Parathyroid adenoma (tissue), 2 donors: ENCODE results near the gene TYMS.

ENCODE experiments used
- H2AFZ ChIP-seq: fragments of 300-600 bp; sonication (generic); one replicate; pipeline ENCODE4 v1.7.0; 2017; ENCODE audit warnings: antibody characterized with exemption, mild to moderate bottlenecking
- H3K27ac ChIP-seq: fragments of 300-600 bp; sonication (generic); one replicate; pipeline ENCODE4 v1.7.0; 2017
- H3K27me3 ChIP-seq: fragments of 300-600 bp; sonication (generic); one replicate; pipeline ENCODE4 v1.7.0; 2017; ENCODE audit warnings: low read length; ENCODE audit not compliant: control insufficient read depth, insufficient read depth
- H3K36me3 ChIP-seq: fragments of 300-600 bp; sonication (generic); one replicate; pipeline ENCODE4 v1.7.0; 2017; ENCODE audit warnings: low read length; ENCODE audit not compliant: control insufficient read depth, insufficient read depth
- H3K4me1 ChIP-seq: fragments of 300-600 bp; sonication (generic); one replicate; pipeline ENCODE4 v1.7.0; 2017; ENCODE audit warnings: control low read depth
- H3K4me2 ChIP-seq: fragments of 300-600 bp; sonication (generic); one replicate; pipeline ENCODE4 v1.7.0; 2017; ENCODE audit warnings: low read length
- H3K4me3 ChIP-seq: fragments of 300-600 bp; sonication (generic); one replicate; pipeline ENCODE4 v1.7.0; 2017; ENCODE audit warnings: low read depth, low read length
- H3K79me2 ChIP-seq: fragments of 300-600 bp; sonication (generic); one replicate; pipeline ENCODE4 v1.7.0; 2017; ENCODE audit warnings: control low read depth
- H3K9ac ChIP-seq: fragments of 300-600 bp; sonication (generic); one replicate; pipeline ENCODE4 v1.7.0; 2017; ENCODE audit warnings: mild to moderate bottlenecking
- H3K9me3 ChIP-seq: fragments of 300-600 bp; sonication (generic); one replicate; pipeline ENCODE4 v1.7.0; 2017; ENCODE audit warnings: low read length; ENCODE audit not compliant: control insufficient read depth
- CTCF ChIP-seq: fragments of 300-600 bp; sonication (generic); IDR thresholded peaks from one replicate; pipeline ENCODE4 v1.7.0; 2017; ENCODE audit warnings: antibody characterized with exemption, mild to moderate bottlenecking
- donor health status: primary hyperparathyroidism.

TYMS gene

GRCh38 chr18:713135-713490 is 55.7 kb downstream of the TYMS start:
- H3K4me2 ChIP-seq = peak overlapping the region; percentile 46
- no peak for TF ChIP-seq CTCF
- H3K79me2 ChIP-seq = peaks cover 13% of the 10 kb centered on the region
- H3K4me1 ChIP-seq = no peaks in the 10 kb centered on the region
- peak overlapping the region; percentile 92 for H3K27ac ChIP-seq
- no peaks in the 10 kb centered on the region for H3K9me3 ChIP-seq
- peak overlapping the region; percentile 43 for H3K4me3 ChIP-seq
- H3K36me3 ChIP-seq = no peaks in the 10 kb centered on the region
- peak overlapping the region; percentile 97 for H2AFZ ChIP-seq
- no peak overlapping the region for H3K9ac ChIP-seq
- H3K27me3 ChIP-seq = no peaks in the 10 kb centered on the region

GRCh38 chr18:715626-716025 is 58.2 kb downstream of the TYMS start:
- Histone ChIP-seq H2AFZ (no peak overlapping the region), H3K9ac (no peak overlapping the region), H3K9me3 (no peaks in the 10 kb centered on the region), H3K4me1 (no peaks in the 10 kb centered on the region), H3K79me2 (peaks cover 8% of the 10 kb centered on the region), H3K4me2 (no peak overlapping the region), H3K36me3 (no peaks in the 10 kb centered on the region), H3K27ac (no peak overlapping the region), H3K4me3 (no peak overlapping the region), H3K27me3 (no peaks in the 10 kb centered on the region)
- TF ChIP-seq CTCF = no peak

GRCh38 chr18:717003-717402 is 59.5 kb downstream of the TYMS start:
- no peaks in the 10 kb centered on the region for H3K4me1 ChIP-seq

More at GRCh38 chr18:717003-717402, 59.5 kb downstream of the TYMS start:
- no peaks in the 10 kb centered on the region for H3K9me3 ChIP-seq
- no peak overlapping the region for H3K4me2 ChIP-seq
- H3K9ac ChIP-seq = no peak overlapping the region
- no peaks in the 10 kb centered on the region for H3K27me3 ChIP-seq
- H3K27ac ChIP-seq = no peak overlapping the region
- no peaks in the 10 kb centered on the region for H3K36me3 ChIP-seq
- no peak overlapping the region for H3K4me3 ChIP-seq
- TF ChIP-seq CTCF = no peak
- H2AFZ ChIP-seq = no peak overlapping the region
- no peaks in the 10 kb centered on the region for H3K79me2 ChIP-seq
